ENCODE data around the gene SFTPA2.
"Not testable (repeated sequence)": the region's sequence is repeated elsewhere in the genome, so short reads cannot be mapped to it uniquely, and the experiment has no call there.

Gene SFTPA2

DNA sequence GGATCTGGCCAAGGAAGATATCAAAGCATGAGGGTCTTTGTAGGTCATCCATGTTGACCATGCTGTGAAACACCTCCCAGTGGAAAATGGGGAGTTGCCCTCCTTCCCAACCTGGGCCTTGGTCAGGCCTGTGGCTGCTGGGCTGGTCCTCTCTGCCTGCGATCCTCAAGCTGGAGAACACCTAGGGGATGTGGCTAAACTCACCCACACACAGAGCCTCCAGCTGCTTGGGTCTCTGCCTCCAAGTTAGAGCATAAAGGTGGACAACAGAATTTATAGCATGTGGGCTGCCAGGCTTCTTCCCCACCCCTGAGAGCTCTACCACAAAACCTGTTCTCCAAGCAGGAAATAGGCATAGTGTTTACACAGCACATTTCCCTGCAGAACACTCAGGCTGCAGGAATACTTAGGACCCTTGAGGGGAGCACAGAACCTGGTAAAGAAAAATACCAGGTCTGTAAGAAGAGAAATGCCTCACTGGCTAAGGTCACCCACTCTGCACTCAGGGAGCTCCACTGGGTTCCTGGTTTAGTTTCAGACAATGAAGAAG is at the start of gene SFTPA2:
Gene SFTPA2 (minus strand): TSS at position 248 of the 550 bp plus-strand sequence. CDS start 924 bp downstream, outside the sequence.
- DNase-seq, result no peak

- no peak for DNase-seq
Observed at GRCh38 chr10:79608505-79609375, 48.5 kb upstream of the SFTPA2 start.

- no peak for DNase-seq
Observed at GRCh38 chr10:79605308-79605707, 45.1 kb upstream of the SFTPA2 start.

GRCh38 chr10:79604294-79604693 is 44.1 kb upstream of the SFTPA2 start:
- DNase-seq, result no peak

GRCh38 chr10:79602953-79603352 is 42.7 kb upstream of the SFTPA2 start:
- DNase-seq, result no peak

GRCh38 chr10:79601939-79602338 is 41.7 kb upstream of the SFTPA2 start:
- DNase-seq, result no peak

GRCh38 chr10:79599644-79600043 is 39.4 kb upstream of the SFTPA2 start:
- DNase-seq, result not testable (repeated sequence)

- no peak for DNase-seq
Observed at GRCh38 chr10:79595510-79595909, 35.3 kb upstream of the SFTPA2 start.

DNA sequence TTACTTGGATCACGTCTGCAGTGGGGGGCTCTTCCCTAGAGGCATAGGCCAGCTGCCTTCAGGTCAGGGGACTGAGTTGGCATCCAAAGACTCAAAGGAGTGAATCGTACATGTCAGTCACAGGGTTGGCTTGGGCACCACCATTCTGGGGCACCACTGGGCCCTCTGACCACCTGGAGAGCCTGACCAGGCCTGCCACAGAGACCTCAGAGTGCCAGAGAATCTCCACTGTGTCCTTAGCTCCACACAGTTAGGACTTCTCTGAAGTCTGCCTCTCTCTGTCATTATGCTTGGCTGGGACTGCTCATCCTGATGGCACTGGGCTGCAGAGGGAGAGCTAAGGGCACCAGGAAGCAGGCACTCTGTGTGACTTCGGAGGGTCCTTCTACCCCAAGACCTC is 34.4 kb upstream of the SFTPA2 start:
- DNase-seq, result not testable (repeated sequence)

DNA sequence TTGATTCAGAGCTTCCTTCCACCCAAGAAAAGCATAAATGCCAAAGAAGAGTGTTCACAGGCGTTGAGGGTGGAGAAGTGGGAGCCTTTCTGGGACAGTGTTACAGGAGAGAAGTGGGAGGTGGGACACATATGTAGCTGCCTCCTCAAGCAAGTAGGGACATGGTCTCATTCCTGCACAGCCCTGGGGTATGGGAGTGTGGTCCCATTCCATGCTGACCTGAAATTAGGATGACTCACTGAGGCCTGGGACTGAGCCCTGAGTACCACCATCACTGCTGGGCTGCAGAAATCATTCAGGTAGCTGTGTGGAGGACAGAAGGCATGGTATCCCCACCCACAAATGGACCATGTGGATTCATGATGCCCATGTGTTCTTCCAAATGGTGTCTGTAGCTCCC is 33.2 kb upstream of the SFTPA2 start:
- DNase-seq, result no peak

- DNase-seq, result no peak
Observed at GRCh38 chr10:79588800-79589199, 28.6 kb upstream of the SFTPA2 start.

DNA sequence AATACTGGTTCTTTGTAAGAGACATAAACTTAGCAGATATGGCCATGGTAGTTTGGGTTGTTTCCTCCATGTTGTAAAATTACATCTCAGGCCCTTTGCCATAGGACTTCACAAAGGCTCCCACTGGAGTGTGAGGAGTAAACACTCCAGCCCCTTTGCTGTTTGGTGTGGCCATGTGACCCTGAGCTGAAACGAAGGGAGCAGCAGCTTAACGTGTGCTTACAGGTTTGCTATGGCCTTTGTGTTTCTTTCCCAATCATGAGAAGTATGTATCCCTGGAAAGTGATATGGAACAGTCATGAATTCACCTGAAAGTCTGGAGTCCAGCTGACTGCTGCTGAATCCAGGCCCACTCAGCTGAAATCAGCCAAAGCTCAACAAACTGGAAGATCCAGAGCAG is 26.7 kb upstream of the SFTPA2 start:
- no peak for DNase-seq

DNA sequence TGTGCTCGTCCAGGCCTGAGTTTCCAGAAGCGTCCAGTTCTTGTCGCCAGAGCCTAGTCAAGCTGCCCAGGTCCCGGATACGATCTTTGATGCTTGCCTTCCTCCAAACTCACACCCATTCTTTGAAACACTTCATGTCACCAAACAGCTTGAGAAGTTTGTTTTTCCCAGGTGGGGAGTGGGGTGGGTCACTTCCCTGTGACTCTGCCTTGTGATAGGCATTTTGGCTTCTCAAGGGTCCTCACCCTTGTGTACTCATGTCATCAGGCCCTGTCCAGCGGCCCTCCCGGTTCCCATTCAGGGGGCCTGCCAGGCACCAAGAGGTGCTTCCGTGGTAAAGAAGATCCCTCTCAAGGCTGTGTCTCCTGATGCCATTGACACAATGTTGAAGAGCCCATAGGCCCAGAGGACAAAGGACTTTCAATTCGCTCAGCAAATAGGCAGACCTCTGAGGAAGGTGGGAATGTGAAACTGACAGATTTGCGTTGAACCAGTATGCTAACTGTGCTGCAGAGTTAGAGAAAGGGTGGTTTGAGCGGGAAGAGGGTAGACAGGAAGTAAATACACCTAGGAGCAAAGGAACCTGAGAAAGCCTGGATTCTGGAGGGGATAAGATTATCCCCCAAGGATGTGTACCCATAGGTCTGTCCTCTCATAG is 25.8 kb upstream of the SFTPA2 start:
- DNase-seq, result no peak

DNA sequence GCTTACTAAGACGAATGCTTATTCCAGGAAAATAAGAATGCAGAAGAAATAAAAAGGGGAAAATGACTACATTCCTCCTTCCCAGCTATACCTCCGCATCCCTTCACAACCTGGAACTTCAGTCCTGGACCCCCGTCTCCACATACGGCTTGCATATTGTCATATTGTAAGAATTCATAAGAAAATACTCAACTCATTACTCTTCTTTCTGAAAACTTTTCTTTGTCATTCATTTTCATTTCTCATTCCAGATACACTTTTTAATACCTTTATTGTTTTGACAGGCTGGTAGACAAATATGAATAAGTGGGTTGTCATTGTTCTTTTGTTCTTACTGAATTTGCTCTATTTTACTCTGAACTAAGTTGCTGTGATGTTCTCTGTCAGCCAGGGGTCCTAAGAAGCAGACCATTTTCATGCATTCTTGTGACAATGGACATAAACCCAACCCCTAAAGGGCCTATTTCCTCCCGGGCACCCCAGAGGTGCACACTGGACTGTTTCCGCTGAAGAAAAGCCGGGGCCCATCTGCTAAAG is 23.3 kb upstream of the SFTPA2 start:
- no peak for DNase-seq

DNA sequence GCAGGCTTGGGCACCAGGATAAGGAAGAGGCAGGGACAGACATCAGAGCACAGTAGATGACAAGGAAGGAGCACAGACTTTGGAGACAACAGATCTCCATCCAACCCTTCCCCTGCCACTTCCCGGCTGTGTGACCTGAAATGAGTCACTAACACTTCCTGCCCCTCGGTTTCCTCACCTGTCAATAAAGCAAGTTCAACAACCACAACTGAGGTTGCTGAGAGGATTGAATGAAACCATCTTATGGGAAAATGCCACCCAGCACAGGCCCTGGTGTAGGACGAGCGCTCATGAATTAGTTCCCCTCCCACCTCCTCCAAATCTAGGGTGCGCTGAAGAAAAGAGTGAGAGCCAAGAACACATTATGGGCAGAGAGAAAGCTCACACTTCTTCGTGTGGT is 22.7 kb upstream of the SFTPA2 start:
- not testable (repeated sequence) for DNase-seq

- DNase-seq, result no peak
Observed at GRCh38 chr10:79582096-79582495, 21.9 kb upstream of the SFTPA2 start.

- no peak for DNase-seq
Observed at GRCh38 chr10:79581044-79581443, 20.8 kb upstream of the SFTPA2 start.

DNA sequence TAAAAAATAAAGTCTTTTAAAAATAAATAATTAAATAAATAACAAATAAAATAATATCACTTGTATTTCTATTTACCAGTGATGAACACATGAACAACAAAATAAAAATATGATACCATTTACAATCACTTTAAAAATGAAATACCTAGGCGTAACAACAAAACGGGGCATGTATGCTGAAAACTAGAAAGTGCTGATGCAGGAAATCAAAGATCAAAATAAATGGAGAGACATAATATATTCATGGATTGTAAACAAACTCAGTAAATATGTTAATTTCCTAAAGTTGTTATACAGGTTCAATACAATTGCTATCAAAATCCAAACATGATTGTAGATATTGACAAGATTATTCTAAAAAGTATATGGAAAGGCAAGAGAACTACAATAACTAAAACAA is 19.2 kb upstream of the SFTPA2 start:
- no peak for DNase-seq

- DNase-seq, result not testable (repeated sequence)
Observed at GRCh38 chr10:79570624-79571023, 10.4 kb upstream of the SFTPA2 start.

GRCh38 chr10:79563426-79563825 is 3.2 kb upstream of the SFTPA2 start:
- DNase-seq, result no peak

- DNase-seq, result peak; percentile 27
Observed at GRCh38 chr10:79562135-79562756, 2.0 kb upstream of the SFTPA2 start.

DNA sequence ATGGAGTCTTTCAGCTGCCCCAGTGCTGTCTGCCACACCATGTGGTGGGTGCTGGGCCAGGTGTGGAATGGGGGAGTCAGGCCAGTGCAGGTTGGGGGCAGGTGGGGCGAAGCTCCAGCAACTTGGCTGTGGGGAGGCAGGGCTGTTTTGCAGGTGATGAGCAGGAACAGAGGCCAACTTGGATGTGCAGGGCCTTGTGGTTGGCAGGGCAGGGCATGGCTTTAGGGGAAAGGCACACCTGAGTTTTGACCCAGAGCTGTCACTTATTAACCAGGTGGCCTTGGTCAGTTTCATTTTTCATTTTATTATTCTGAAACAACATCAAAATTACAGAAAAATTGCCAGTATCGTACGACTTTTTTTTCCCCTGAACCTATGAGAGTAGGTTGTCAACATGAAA is 1.1 kb upstream of the SFTPA2 start:
- no peak for DNase-seq

GRCh38 chr10:79559726-79560125 is 481 bp downstream of the SFTPA2 start:
- no peak for DNase-seq
